Renal pelvis (tissue), 4 donors: ENCODE measurements around the gene UBLCP1. TPM values are rescaled to one million over a fixed set of nuclear protein-coding genes. Genes with fewer than 3 reads are reported as not detected.

Source experiments
- DNase-seq: peaks from one replicate; pipeline ENCODE4 v3.0.0-alpha.2; 2013
- polyA plus RNA-seq, 3 donors: library from polyadenylated mRNA; unstranded; fragments of 120-200 nt; gene quantifications; one replicate each; pipeline ENCODE4 v1.2.1, GENCODE V29; 2013; ENCODE audit not compliant: insufficient read length in 3 of 3

Gene UBLCP1
- polyA plus RNA-seq, 3 donors: 34.6 to 40.5 (median 39.9) TPM

DNA sequence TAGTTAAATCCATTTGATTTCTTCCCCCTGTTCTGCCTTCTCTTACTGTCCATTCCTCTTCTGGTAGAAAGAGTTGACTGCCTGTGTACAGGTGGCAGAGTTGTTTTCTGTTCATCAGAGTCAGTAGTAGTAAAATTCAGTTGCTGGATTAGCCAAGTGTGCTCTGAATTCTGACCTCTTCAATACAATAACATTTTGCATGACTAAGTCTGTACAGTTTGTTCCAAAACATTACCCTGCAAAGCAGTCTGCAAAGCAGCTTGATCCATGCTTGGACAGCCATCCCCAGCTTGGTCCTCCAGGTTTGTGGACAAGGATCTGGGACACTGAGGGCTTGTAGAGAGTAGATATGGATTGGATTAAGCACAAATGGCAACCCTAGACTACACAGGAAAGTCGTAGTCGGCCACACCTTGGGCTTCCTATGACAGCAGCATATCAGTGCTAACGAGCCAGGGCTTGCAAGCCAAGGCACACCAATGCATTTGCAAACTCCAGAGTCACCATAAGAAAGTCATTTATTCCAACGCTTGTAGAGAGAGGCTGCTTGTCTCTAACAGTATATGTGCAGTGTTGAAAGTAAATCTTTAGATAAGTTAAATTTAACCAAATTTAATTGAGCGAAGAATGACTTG is 42.0 kb downstream of the UBLCP1 start:
- DNase-seq: no peak

DNA sequence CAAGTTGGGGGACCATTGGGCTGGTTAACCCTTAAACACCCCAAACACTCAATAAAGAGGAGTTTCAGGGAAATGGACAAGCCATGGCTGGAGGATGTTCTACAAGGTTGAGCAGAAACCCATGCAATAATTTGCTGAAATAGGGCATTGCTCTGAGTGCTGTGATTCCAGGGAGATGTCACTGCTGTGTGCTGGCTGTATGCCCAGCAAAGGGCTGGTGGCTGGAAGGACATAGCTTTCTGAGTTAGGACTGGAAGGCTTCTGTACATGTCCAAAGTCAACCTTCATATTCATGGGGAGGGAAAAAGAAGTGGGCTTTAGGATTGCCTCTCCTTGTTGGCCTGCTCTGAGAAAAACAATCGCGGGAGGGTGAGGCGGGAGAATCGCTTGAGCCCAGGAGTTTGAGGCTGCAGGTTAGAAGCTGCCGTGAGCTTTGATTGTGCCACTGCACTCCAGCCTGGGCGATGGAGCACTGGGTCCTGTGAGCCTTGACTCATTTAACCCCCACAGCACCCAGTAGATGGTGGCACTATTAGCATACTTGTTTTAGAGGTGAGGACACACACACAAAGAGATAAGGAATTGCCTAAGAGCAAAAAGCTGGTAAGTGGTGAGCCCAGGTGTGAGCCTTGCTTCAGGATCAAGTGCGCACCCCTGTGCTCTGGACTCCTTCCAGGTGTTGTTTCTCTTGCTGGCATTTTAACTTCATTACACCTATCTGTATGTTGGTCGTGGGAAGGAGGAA is 46.8 kb downstream of the UBLCP1 start:
- DNase-seq: no peak

DNA sequence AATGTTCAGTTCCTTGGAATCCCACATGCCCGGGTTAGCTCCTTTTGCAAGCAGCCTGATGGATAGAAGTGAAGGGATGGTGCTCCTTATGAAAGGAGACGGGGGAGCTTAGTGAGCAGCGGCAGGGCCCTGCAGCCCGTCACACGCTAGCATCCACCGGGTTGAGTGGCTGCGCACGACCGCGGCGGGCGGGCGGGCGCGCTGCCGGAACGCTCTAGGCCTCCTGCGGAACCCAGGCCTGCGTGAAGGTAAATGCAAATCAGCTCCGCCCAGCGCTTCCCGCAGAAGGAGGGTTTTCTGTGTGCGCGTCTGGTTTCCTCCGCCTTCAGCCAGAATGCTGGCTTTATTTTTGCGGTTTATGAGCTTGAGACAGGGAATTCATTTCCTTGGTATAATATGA is 47.4 kb downstream of the UBLCP1 start:
- peak; percentile 33 for DNase-seq

DNA sequence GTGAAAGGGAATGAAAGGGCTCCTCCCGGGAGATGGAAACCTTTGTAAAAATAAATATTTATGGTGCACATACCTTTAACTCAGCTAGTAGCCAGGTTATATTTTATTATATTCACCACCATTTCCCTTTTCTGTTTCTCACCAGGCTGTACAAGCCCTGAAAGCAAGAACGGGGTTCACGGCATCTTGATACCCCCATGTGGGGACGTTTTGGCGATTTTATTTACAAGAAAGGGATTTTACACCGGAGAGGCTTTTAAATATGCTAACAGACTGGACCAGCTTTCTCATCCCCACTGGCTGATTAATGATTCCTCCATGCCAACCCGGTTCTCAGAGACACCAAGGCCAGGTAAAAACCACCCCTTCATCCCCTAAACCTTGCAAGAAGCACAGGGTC is 48.0 kb downstream of the UBLCP1 start:
- no peak for DNase-seq

DNA sequence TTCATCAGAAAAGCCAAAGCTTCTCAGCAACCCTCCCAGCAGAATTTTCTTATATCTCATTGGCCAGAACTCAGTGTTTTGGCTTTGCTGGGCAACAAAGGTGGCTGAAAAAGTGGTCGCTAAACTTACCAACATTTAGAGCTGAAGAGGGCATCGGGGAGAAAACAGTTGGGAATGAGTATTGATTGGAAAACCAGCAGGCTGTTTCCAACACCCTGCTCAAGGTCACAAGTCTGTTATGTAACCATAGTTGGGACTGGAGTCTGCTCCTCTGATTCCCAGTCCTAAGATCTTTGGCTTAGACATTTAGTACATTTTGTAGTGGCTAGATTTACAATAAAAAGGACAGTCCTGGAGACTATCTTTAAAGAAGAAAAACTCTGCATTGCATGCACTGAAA is 50.1 kb downstream of the UBLCP1 start:
- no peak for DNase-seq

DNA sequence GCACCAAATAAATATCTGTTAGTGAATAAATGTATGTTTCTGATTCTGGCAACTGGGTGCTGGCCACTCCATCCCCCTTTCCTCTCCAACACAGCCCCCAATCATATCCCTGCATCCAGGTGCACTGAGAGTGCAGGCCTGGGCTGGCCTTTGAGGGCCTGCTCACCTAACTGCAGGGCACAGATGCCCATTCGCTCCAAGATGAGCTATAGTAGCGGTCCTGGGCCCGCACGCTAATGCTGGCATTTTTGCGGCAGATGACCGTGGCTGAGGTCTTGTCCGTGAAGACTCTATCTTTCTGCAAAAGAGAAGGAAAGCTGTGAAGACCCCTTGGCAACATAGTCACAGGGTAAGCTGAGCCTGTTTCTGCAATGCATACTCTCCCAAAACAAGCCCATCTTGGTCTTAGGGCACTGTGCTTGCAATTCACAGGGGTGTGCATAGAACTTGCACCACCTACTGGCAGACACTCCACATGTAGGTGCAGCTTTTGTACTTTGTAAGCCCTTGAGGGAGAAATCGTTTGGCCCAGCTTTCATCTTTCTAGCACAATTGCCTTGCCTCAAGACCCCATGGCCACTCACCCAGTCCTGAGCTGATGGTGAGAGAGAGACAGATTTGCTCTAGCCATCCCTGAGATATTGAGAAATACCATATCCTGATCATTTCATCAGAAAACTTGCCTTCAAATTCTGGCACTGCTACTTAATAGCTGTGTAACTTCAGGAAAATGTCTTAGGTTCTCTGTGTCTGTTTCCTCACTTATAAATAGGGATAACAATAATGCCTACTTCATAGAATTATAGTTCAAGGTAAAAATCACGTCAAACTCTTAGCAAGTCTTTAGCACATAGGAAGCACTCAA is 53.7 kb downstream of the UBLCP1 start:
- peak; percentile 47 for DNase-seq

DNA sequence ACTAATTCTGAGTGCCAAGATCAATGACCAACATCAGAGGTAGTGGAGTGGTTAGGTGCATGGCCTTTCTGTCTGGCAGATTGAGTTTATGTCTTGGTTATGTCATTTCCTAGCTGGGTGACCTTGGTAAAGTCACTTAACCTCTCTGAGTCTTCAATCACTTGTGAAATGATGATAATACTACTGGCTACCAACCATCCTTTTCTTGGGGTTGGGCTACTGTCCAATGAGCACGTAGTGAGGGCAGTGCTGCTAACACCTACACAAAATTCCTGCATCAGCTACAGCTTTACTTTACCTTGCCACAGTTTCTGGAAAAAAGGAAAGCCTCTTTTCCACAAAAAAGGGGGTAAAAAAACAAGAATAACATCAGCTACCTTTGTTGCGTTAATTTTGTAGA is 54.8 kb downstream of the UBLCP1 start:
- DNase-seq: no peak

DNA sequence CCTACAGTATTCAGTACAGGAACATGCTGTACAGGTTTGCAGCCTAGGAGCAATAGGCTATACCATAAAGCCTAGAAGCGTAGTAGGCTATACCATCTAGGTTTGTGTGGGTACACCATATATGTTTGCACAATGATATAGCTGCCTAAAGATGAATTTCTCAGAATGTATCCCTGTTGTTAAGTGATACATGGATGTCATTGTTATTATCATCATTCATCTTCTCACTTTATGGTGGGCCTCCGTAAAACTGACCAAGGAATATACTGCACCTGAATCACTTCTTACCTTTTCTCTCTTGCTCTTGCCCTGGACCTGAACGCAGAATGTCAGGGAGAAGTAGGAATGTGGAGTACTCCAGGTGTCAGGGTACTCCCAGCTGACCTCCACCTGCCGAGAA is 55.4 kb downstream of the UBLCP1 start:
- no peak for DNase-seq

DNA sequence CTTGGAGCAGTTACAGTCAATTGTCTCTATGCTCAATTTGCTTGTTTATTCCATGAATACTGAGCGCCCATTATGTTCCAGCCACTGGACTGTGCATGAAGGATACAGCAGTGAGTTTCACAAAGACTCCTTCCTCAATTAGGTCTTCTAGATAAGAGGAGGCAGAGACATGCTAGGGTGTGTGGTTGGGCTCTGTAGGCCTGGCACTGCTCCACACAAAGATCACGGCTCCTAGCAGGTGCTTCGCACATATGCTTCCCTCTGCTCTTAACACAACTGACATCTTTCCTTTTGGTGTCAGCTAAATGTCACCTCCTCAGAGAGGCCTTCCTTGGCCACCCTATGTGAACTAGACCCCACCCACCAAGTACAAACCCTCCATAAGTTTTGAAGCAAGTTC is 56.3 kb downstream of the UBLCP1 start:
- no peak for DNase-seq

DNA sequence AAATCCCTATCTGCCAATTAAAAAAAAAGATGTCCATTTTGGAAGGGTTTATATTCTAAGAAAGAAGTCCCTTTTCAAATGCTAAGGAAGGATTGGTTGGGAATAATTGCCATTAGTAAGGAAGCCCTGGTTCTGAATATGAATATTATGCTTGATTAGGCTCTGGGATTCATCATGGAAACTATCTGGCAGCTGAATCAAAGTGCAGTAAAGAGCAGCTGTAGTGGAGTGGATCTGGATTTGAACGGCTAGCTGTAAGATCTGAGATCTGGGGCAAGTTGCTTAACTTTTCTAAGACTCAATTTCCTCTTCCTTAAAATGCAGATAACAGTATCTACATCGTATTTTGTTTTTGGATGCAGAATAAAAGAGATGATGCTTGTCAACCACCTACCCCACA is 56.7 kb downstream of the UBLCP1 start:
- DNase-seq: no peak

DNA sequence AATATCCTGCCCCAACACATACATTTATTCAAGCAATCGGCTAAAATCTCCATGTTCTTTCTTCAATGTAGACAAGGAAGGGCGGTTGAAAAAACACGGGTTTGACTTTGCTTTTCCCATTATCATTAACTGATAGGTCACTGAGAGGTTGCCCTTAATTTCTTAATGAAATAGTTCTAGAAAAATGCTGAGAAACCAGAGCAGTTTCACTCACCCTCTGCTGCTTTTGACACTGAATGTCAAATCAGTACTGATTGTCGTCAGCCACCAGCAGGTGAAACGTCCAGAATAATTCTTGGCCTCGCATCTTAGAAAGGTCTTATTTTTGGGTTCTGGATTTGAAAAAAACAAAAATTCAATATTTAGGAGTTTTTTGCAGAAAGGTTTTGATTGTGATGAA is 59.1 kb downstream of the UBLCP1 start:
- DNase-seq: no peak

DNA sequence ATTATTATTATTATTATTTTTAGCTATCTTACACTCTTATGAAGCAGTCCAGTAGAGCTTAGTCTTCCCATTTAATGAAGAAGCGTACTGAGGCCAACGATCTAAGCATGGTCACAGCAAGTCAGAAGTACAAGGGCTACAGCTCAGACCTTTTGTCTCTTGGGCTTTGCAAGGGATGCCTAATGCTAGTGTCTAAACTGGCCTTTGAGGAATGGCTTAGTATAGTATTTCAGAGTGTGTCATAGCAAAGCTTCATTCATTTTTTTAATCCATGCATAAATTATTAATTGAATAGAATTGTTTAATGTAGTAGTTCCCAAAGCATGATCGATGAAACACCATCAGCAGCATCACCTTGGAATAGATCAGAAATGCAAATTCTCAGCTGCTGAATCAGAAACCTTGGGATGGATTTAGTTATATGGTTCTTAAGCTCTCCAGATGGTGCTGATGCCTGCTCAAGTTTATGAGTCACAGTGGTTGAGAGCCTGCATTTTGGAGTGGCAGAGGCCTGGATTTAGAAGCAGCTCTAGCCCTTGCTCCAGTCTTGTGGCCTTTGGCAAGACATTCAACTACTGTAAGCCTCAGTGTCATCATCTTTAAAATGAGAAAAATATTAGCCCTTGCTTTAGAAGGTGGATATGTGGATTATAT is 61.1 kb downstream of the UBLCP1 start:
- no peak for DNase-seq

DNA sequence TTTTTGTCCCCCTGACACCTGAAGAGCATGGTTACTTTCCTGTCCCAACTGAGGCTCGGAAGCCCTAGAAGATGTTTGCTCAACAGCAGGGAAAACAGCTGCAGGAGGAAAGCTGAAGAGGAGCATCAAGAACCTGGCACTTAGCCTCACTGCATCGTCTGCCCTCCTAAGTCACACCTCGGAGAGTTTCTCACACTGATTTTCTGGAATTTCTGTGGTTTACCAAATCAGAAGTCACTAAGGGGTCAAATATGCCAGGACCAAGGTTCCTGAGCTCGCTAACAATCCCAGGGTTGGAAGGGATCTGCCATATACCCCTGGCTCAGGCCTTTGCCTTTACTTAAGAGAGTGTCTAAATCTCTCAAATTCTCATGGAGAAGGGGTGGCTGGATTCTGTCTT is 61.9 kb downstream of the UBLCP1 start:
- DNase-seq: no peak

DNA sequence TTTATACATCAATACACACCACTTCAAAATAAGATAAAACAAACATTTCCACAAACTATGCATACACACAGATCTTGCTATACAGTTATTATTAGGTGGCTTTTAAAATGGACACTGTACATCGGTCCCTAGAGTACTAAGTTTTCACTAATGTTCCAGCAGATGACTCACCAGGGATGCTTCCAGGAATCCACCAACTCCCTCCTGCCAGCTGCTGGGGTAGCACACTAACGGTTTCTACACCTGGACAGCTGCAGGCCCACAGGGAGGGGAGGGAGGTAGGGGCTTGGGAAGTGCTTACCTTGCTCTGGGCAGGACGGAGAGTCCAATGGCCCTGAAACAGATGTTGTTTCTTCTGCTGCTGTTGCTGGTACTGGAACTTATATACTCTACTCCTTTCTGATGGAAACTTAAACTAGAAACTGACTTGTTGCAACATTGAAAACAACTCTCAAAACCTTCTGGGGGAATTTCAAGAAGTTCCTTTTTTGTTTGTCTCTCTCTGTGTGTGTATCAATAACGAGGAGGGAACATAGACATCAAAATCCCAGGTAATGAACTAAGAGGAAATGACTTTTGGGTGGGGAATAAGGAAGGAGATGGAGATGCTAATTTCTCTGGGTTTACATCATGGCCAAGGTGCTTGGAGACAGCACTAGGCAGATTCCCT is 67.2 kb downstream of the UBLCP1 start, which contains the start of gene IL12B:
IL12B (minus strand) TSS at position 357 of the 670 bp plus-strand sequence. CDS start 3,705 bp downstream, outside the sequence.
- no peak for DNase-seq

DNA sequence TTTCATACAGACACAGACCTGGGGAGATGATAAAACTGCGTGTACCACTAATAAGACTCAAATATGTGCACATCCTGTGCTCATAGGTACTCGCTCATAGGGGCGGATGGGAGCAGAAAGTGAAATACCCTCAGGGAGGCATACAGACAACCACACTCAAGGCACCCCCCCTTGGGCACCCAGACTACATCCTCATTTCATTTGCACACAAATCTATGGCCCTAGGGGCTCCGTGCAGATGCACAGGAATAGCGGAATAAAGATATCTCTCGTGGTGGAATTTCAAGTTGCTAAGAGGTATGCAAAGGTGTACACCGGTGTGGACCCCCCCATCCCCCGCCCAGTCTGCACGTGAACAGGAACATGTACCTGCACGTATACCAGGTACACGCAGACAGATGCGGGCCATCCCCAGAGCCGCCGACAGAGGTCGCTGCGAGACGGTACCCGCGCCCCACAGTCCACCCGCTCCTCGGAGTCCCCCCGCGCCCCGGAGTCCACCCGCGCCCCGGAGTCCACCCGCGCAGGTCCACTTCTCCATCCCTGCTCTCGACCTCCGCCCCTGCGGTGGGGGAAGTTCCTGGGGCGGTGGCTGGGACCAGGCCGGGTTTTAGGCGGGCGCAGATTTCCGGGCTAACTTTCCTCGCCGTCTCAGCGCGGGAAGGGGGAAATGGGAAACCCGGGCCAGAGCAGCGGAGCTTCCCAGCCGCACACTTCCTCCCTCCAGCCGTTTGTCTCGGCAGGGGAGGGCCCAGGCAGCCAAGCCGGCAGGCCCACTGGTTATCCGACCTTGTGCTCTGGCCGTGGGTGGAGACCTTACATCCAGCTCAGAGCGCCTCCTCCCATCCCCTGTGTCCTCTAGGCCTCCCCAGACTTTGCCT is 68.2 kb downstream of the UBLCP1 start:
- DNase-seq: peak; percentile 41

DNA sequence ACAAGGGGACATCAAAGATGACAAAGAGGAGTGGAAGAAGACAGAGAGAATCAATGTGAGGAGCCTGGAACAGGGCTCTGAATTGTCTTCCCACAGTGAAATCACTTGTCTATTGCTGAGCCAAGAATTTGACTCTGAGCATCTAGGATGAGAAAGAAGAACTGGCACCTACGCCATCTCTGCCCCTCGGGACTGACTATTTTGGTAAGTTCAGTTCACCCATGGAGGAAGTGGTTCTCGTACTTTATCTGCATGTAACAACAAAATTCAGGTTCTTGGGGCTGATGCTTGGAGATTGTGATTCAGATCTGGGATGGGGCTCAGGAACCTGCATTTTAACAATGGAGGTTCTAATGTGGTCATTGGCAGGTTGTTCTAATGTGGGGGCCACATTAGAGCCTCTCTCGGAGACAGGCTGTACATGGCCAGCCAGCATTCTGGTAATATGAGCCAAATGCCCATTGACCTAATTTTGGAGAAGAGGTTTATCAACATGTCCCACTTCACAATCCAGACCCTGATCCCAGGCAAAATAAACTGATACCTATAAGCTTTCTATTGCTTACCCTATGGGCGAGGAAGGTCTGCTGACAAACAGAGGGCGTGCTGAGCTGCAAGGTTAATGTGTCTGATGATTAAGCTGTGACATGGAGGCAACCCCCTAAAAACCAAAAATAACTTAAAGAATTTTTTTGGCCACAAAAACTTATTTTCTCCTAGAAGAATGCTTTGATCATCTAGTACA is 69.9 kb downstream of the UBLCP1 start:
- DNase-seq: no peak

DNA sequence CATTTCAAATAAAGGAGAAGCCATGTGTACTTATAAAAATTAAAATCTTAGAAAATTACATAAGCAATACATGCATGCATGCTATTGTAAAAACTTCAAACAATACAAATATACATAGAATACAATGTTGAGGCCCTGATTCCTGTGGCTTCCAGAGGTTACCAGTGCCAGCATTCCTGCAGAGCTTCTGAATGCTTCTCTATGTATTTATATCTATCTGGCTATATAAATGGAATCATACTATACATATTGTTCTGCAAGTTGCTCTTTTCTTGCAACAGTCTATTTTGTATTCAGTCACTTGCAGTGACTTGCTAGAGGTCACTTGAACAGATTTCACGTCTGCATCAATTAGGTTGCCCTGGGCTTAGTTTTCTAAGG is 70.4 kb downstream of the UBLCP1 start:
- DNase-seq: no peak
